Body of pancreas (tissue), 4 donors: Measurements from ENCODE around the gene ATF2. TPM values are rescaled to one million over a fixed set of nuclear protein-coding genes. Genes with fewer than 3 reads are reported as not detected.

Experiments
- ATAC-seq: fragments of 150-250 bp; one replicate; pipeline ENCODE4 v1.9.1; 2016
- DNase-seq, 4 donors: peaks; one replicate each; pipeline ENCODE4 v3.0.0-alpha.2; 2019
- H3K27ac ChIP-seq, 4 donors: fragments of 200-600 bp; sonication (generic); 1 replicate in 3 of 4; 2 replicates in 1 of 4; pipeline versions ENCODE4 v1.5.1 to v1.6.1; 2016 to 2019; ENCODE audit warnings: mild to moderate bottlenecking in 1 of 4, mixed read lengths in 1 of 4, moderate library complexity in 1 of 4
- H3K27me3 ChIP-seq, 2 donors: fragments of 200-600 bp; sonication (generic); one replicate each; pipeline ENCODE4 v1.6.0; 2016; ENCODE audit warnings: mild to moderate bottlenecking in 1 of 2
- H3K36me3 ChIP-seq, 2 donors: fragments of 200-600 bp; sonication (generic); replicated peaks in 1 of 2; 2 replicates each; pipeline ENCODE4 v1.5.1; 2016; ENCODE audit warnings: low read depth in 2 of 2; ENCODE audit not compliant: insufficient read depth in 1 of 2
- H3K4me1 ChIP-seq: fragments of 200-600 bp; sonication (generic); one replicate; pipeline ENCODE4 v1.6.0; 2016
- H3K4me3 ChIP-seq, 2 donors: fragments of 200-600 bp; sonication (generic); 1 replicate in 1 of 2; 2 replicates in 1 of 2; pipeline ENCODE4 v1.5.1; 2016 to 2019
- H3K9me3 ChIP-seq, 3 donors: fragments of 200-600 bp; sonication (generic); 1 replicate in 2 of 3; 2 replicates in 1 of 3; pipeline ENCODE4 v1.5.1; 2016
- POLR2A ChIP-seq, 3 donors: fragments of 450-650 bp; IDR thresholded peaks; one replicate each; pipeline ENCODE4 v1.6.1; 2016; ENCODE audit warnings: antibody characterized with exemption in 3 of 3, mild to moderate bottlenecking in 2 of 3
- WGBS, 2 donors: methylation state at CpG; one replicate each; pipeline ENCODE4 v1.1.5; 2017; 5-methylcytosine and 5-hydroxymethylcytosine counted together
- intact Hi-C: fragments of 100-400 bp; cut with DNase I; formaldehyde crosslinking; loops from one replicate; pipeline ENCODE4 v1.15.1; 2023
- total RNA-seq, 2 donors: library from RNA; depleted of rRNA; stranded (reverse); fragments of >200 nt; gene quantifications; one replicate each; pipeline ENCODE4 v1.1.0, GENCODE V29; 2016
- TF ChIP-seq, protein P1 (sequence below), 7 experiments: fragments of 450-650 bp in 4 of 7; fragments of 200-600 bp in 3 of 7; sonication (generic) in 3 of 7; IDR thresholded peaks; one replicate each; pipeline ENCODE4 v1.5.1; 2016 to 2019; ENCODE audit warnings: antibody characterized with exemption in 7 of 7

The ATF2 gene
- total RNA-seq, 2 donors from 2014 or later: 24.6 to 48.1 TPM

DNA sequence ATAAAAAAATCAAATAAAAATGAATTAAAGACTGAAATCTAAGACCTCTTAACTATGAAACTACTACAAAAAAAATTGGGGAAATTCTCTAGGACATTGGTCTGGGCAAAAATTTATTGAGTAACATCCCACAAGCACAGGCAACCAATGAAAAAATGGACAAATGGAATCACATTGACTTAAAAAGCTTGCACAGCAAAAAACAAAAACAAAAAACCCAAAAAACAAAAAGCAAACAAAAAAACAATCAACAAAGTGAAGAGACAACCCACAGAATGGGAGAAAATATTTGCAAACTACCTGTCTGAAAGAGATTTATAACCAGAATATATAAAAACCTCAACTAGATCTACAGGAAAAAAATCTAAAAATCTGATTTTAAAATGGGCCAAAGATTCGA lies 99.5 kb downstream of the ATF2 start:
- Histone ChIP-seq H3K36me3 (no peaks in the 10 kb centered on the region), H3K27ac (no peak overlapping the region), H3K4me1 (no peaks in the 10 kb centered on the region), H3K27me3 (no peaks in the 10 kb centered on the region), H3K4me3 (no peak overlapping the region), H3K9me3 (no peaks in the 10 kb centered on the region)
- TF ChIP-seq, protein P1, sequence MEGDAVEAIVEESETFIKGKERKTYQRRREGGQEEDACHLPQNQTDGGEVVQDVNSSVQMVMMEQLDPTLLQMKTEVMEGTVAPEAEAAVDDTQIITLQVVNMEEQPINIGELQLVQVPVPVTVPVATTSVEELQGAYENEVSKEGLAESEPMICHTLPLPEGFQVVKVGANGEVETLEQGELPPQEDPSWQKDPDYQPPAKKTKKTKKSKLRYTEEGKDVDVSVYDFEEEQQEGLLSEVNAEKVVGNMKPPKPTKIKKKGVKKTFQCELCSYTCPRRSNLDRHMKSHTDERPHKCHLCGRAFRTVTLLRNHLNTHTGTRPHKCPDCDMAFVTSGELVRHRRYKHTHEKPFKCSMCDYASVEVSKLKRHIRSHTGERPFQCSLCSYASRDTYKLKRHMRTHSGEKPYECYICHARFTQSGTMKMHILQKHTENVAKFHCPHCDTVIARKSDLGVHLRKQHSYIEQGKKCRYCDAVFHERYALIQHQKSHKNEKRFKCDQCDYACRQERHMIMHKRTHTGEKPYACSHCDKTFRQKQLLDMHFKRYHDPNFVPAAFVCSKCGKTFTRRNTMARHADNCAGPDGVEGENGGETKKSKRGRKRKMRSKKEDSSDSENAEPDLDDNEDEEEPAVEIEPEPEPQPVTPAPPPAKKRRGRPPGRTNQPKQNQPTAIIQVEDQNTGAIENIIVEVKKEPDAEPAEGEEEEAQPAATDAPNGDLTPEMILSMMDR (IDR thresholded peaks at IDR 0.05): no peak
- TF ChIP-seq POLR2A (IDR thresholded peaks at IDR 0.05): no peak
- DNase-seq (no peak), ATAC-seq (no peak)
- WGBS, 2 donors: 92 to 100% methylated on average over 1 of the region's 1 CpG
- intact Hi-C loops: no loop called here

DNA sequence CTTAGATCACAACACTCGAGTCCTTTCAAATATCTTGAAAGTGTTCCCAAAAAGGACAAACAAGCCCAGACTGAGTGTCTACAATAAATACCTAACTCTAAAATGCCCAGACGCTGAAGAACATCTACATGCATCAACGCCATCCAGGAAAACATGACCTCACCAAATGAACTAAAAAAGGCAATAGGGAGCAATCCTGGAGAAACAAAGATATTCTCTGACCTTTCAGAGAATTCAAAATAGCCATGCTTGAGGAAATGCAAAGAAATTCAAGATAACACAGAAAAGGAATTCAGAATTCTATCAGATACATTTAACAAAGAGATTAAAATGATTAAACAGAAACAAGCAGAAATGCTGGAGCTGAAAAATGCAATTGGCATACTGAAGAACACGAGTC lies 101.6 kb downstream of the ATF2 start:
- no peak overlapping the region for H3K27ac ChIP-seq
- 90% methylated on average over 4 of the region's 4 CpGs for WGBS, 2 donors
- DNase-seq (no peak), ATAC-seq (no peak)
- H3K4me3 ChIP-seq: no peak overlapping the region
- no peaks in the 10 kb centered on the region for H3K36me3 ChIP-seq
- no peaks in the 10 kb centered on the region for H3K4me1 ChIP-seq
- H3K9me3 ChIP-seq: no peaks in the 10 kb centered on the region
- no peaks in the 10 kb centered on the region for H3K27me3 ChIP-seq
- no peak for TF ChIP-seq POLR2A (IDR thresholded peaks at IDR 0.05)
- TF ChIP-seq, protein P1 (IDR thresholded peaks at IDR 0.05): no peak
- intact Hi-C loops: no loop called here

DNA sequence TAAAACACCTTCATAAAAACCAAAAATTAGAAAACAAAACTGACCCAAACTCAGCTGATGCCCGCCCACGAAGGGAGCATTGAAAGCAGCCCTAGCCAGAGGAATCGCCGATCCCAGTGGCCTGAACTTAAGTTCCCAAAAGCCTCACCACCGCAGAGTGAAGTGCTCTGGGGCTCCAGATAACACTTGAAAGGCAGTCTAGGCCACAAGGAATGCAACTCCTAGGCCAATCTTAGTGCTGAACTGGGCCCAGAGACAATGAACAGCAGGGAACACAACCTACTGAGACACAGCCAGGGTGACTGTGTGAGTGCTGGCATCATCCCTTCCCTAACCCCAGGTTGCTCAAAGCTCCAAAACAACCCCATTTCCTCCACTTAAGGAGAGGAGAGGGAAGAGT lies 103.2 kb downstream of the ATF2 start:
- Histone ChIP-seq H3K9me3 (no peaks in the 10 kb centered on the region), H3K4me1 (no peaks in the 10 kb centered on the region), H3K4me3 (no peak overlapping the region), H3K36me3 (no peaks in the 10 kb centered on the region), H3K27me3 (no peaks in the 10 kb centered on the region), H3K27ac (no peak overlapping the region)
- intact Hi-C loops: no loop called here
- no peak for TF ChIP-seq POLR2A (IDR thresholded peaks at IDR 0.05)
- TF ChIP-seq, protein P1 (IDR thresholded peaks at IDR 0.05): no peak
- no peak for DNase-seq
- 97% methylated on average over 4 to 5 of the region's 5 CpGs for WGBS, 2 donors
- ATAC-seq: no peak

DNA sequence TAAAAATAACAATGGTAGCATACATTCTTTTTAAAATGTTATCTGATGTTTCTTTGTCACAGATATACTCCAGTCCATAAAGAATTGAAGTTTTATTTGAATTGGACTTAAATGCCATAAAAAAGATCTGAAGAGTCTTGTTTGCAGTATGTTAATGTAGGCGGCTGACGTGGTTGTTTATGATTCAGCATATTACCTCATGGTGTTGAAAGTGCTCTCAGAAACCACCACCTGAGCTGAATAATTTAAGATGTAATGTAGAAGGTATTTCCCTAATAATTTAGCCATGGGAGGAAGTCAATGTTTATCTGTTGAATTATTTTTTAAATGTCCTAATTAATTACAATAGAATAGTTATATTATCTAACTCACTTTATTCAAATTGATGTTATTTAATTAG lies 104.3 kb downstream of the ATF2 start:
- WGBS, 2 donors: 91 to 99% methylated on average over 2 of the region's 2 CpGs
- Histone ChIP-seq H3K27me3 (no peaks in the 10 kb centered on the region), H3K27ac (no peak overlapping the region), H3K36me3 (no peaks in the 10 kb centered on the region), H3K4me1 (no peaks in the 10 kb centered on the region), H3K4me3 (no peak overlapping the region), H3K9me3 (no peaks in the 10 kb centered on the region)
- TF ChIP-seq, protein P1 (IDR thresholded peaks at IDR 0.05): no peak
- no peak for TF ChIP-seq POLR2A (IDR thresholded peaks at IDR 0.05)
- ATAC-seq (no peak), DNase-seq (no peak)
- intact Hi-C loops: no loop called here

DNA sequence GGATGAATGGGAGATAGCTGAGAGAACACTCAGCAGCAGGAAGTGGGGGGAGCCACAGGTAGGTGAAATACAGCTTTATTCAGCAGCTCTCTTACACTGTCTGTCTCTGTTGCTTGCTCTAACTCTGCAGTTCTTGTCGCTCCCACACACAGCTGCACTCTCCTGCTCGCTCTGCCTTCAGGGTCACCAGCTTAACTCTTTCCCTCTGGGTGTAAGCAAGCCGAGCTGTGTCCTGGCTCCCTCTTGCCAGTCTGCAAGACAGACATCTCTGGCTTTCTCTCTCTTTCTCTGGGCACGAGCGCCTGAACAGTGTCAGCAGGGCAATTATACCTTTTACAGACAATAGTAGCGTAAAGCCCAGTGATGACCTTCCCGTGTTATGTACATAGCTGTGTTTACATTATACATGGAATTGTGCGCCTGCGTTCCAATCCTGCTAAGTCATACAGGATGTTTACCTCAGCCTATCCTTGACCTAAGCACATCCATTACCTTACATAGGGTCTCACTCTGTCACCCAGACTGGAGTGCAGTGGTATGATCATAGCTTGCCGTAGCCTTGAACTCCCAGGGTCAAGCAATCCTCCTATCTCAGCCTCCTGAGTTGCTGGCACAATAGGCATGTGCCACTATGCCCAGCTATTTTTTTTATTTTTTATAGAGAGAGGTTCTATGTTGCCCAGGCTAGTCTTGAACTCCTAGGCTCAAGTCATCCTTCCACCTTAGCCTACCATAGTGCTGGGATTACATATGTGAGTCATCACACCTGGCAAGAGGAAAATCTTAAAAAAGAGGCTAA lies 105.0 kb downstream of the ATF2 start:
- DNase-seq (no peak), ATAC-seq (no peak)
- H3K27me3 ChIP-seq: no peaks in the 10 kb centered on the region
- H3K36me3 ChIP-seq: no peaks in the 10 kb centered on the region
- TF ChIP-seq POLR2A (IDR thresholded peaks at IDR 0.05): no peak
- TF ChIP-seq, protein P1 (IDR thresholded peaks at IDR 0.05): no peak
- H3K9me3 ChIP-seq: no peaks in the 10 kb centered on the region
- intact Hi-C loops: no loop called here
- no peaks in the 10 kb centered on the region for H3K4me1 ChIP-seq
- no peak overlapping the region for H3K27ac ChIP-seq
- 87 to 93% methylated on average over 10 of the region's 10 CpGs for WGBS, 2 donors
- H3K4me3 ChIP-seq: no peak overlapping the region
